ENCODE measurements around the gene NAP1L4.

Gene NAP1L4

GRCh38 chr11:2933375-2934020 lies 58.6 kb downstream of the NAP1L4 start:
- DNase-seq: peak; percentile 93

GRCh38 chr11:2932850-2933251 lies 59.3 kb downstream of the NAP1L4 start:
- DNase-seq: peak; percentile 50

DNA sequence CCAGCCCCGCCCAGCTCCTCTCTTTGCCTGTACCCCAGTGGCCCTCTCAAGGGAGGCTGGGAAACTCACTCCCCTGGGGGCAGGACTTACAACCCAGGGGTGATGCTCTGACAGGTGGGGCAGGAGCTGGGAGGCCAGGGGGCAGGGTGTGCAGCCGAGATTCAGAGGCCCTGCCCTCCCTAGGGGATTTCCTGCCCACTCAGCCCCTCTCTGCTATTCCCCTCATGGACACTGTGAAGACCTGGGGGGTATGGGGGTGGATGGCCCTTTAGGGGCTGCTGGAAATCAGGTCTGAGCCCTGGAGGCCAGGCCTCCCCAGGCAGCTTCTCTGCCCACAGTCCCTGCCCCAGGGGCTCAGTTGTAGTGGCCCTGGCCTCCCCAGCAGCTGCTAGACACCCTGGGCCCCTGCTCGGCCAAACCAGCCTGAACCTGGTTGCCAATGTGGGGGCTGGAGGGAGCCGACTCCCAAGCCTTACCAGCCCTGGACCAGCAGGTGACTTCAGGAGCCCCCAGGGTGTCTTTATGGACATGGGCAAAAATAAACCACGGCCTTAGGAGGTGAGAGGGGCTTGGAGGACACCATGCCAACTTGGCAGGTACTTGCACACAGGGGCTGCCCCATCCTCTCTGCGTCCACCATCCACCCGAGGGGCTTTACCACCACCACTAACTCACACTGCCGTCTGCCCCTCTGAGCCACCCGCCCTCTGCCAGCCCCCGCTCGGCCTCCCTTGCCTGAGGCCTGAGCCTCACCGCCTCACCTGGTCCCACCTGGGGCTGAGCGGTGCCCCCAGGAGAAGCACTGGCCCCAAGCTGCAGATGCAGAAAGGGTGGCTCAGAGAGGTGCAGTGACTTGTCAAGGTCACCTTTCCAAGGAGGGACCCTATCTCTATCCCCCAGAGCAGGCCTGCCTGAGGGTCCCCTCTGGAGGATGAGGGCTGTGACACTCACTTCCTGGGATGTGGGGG lies 60.1 kb downstream of the NAP1L4 start:
- no peak for DNase-seq

- no peak for DNase-seq
Measured at GRCh38 chr11:2931420-2931746, 60.7 kb downstream of the NAP1L4 start.

- peak; percentile 76 for DNase-seq
Measured at GRCh38 chr11:2930704-2931419, 61.3 kb downstream of the NAP1L4 start.

DNA sequence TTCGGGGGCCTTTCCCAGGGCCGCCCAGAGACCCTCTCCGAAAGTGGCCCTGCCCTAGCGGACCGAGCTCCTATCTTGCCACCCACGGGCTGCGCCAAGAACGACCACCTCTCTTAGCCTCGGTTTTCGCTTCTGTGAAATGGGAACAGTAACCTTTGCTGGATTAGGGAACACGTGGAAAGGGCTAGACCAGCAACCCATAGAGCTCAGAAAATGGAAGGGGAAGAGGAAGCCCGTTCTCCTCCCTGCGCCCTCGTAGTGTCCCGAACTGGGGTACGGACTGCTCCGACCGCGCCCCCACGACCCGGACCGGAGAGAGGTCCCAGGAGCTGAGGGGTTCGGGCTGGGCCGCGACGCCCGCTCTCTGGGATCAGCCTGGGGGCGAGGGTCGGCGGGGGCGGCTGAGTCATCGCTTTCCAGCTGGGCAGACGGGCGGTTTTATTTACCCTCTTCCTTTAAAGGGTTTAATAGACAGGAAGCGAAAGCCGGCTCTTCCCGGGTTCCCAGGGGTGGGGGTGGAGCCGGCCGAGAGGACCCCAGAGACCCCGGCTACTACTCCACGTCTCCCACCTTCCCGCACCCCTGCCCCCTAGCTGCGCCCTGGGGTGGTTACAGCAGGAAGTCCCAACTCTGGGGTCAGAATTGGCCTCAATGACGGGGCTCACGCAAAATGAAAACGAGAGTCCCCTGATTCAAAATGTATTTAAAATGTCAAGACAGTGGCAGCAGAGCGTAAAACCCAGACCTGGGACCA lies 62.0 kb downstream of the NAP1L4 start:
- DNase-seq: peak; percentile 37

GRCh38 chr11:2929531-2929949 lies 62.6 kb downstream of the NAP1L4 start:
- peak; percentile 82 for DNase-seq

GRCh38 chr11:2928605-2929530 lies 63.3 kb downstream of the NAP1L4 start, which contains the start of gene PHLDA2:
Gene PHLDA2, minus strand, starts transcription at chr11:2929420. Its CDS starts 56 bp downstream, at chr11:2929364.
- peak; percentile 60 for DNase-seq

DNA sequence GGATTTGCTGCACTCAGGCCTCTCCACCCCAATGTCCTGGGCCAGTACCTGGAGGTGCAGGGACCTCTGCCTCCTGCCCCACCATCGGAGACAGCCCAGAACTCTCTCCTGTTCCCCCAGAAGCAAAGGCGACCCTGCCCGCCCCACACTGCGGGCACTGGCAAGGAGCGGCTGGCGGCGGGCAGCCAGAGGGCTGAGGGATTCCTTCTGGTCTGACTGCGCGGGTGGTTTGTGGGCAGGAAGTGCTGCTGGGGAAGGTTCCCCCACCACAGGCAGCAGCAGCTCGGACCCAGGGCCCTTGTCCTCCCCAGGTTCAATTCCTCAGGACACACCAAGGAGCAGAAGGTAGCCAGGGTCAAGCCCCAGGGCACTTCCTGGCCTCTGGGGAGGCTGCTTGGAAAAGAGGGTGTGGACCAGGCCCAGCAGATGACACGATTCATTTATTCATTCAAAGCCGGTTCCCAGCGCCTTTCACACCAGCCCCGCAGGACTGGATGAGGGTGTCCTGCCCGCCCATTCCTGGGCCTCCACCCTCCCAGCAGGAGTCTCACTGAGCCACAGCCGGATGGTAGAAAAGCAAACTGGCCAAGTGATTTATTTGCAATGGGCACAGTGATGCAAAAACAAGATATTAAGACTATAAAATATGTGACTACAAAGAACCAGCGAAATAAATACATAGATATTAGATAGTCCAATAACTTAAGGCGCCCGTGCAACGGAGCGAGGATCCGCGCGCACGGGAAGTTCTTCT lies 64.1 kb downstream of the NAP1L4 start:
- DNase-seq: peak; percentile 26

GRCh38 chr11:2927121-2927800 lies 64.9 kb downstream of the NAP1L4 start:
- no peak for DNase-seq

- no peak for DNase-seq
Measured at GRCh38 chr11:2926611-2927051, 65.5 kb downstream of the NAP1L4 start.

DNA sequence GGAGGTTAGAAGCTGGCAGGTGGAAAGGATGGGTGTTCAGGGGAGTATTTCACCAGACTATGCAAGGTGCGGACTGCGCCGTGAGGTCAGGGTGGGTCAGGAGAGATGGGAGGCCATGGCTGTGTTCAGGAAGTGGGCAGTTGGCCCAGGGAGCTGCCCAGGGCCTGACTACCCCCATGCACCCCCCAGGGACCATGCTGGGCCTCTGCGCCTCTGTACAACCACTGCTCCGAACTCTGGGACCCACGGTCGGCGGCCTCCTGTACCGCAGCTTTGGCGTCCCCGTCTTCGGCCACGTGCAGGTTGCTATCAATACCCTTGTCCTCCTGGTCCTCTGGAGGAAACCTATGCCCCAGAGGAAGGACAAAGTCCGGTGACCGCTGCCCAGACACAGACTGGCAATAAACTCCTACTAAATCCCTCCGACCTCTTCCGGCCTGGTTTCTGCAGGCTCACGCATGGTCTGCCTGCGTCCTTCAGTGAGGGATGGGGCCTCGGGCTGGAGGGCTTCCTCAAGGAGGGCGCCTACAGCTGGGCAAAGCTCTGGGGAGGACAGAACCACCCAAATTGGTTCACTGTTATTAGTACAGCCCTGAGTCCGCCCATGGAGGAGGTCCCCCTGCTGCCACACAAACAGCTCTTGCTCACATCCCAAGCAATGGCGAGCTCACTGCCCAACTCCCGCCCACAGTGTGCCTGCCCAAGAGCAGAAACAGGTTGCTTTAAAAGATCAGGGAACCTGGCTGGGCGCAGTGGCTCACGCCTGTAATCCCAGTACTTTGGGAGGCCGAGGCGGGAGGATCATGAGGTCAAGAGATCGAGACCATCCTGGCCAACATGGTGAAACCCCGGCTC lies 67.1 kb downstream of the NAP1L4 start:
- no peak for DNase-seq

- no peak for DNase-seq
Measured at GRCh38 chr11:2924381-2924780, 67.7 kb downstream of the NAP1L4 start.

GRCh38 chr11:2923446-2924375 lies 68.4 kb downstream of the NAP1L4 start:
- DNase-seq: no peak

DNA sequence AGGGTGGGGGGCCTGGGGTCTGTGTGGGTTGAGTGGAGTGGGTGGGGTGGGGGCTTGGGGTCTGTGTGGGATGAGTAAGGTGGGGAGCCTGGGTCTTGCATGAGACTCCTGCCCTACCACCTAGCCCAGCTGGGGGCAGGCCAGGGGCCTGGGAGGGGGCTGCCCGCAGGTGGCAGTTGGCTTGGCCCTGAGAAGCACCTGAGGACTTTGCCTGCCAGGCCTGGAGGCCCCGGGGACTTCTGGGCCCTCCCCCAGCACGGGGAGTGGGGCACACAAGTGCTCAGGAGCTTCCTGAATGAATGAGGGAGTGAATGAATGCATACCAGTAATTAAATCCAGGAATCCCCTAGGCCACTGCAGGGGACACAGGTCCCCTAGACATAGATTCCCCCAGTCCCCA lies 69.5 kb downstream of the NAP1L4 start:
- DNase-seq: no peak

DNA sequence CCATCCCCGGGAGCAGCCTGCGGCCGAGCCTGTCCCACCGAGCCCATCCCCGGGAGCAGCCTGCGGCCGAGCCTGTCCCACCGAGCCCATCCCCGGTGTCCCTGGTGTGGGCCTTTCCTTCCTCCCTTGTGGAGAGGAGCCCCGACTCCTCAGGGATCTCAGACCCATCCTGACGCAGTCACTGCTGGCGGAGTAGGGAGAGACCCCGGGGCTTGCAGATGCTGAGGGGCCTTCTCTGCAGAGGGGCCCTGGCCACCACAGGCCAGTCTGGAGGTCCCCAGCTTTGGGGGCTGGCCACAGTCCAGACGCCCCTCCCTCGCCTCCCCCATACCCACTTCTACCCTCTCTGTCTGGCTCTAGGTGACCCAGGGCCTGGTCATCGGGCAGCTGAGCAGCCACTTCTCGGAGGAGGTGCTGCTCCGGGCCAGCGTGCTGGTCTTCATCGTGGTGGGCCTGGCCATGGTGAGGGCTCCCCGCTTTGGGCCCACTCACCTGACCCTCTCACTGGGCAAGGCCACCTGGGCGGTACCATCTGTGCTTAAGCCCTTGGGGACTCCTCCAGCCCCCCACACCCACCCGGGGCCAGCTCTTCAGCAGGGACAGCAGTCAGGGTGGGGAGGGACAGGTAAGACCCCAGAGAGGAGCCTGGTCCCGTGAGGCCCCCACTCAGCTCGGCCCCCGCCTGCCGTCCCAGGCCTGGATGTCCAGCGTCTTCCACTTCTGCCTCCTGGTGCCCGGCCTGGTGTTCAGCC lies 70.2 kb downstream of the NAP1L4 start:
- no peak for DNase-seq

DNA sequence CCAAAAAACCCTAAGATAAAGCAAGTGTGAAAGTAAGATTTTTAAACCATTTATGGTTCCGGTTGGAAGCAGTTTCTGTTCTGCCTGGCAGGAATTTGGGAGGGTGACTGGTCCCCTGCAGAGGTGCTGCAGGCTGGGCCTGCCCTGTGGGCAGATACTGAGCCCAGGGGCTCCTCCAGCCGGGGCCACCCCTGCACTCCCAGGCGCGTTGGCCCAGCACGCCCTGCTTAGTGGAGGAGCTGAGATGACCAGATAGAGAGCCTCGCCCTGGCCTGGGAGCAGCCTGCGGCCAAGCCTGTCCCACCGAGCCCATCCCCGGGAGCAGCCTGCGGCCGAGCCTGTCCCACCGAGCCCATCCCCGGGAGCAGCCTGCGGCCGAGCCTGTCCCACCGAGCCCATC lies 70.9 kb downstream of the NAP1L4 start:
- no peak for DNase-seq

All from NCI-H226 (cell line).